Activated CD8-positive, alpha-beta T cell treated with anti-CD3 and anti-CD28 coated beads, Interleukin-2, amount 10 ng/mL, durations not matched to agents 7 days and 5 days (primary cell): Measurements from ENCODE around the gene ST6GALNAC2. TPM values are rescaled to one million over a fixed set of nuclear protein-coding genes. Genes with fewer than 3 reads are reported as not detected.
"Not testable (repeated sequence)": the region's sequence is repeated elsewhere in the genome, so short reads cannot be mapped to it uniquely, and the experiment has no call there.

Experiments used
- ATAC-seq: fragments of 150-1000 bp; cut with Tn5 transposase; one replicate; pipeline ENCODE4 v1.10.0; 2021; ENCODE audit warnings: moderate library complexity
- CTCF ChIA-PET: fragments of 350-600 bp; sonication (Branson Sonifier 250); formaldehyde crosslinking; loops from one replicate; lab custom pipeline; 2021; ENCODE audit warnings: antibody characterized with exemption; lab: Charles Lee
- POLR2A ChIA-PET: fragments of 350-600 bp; sonication (Branson Sonifier 250); formaldehyde crosslinking; loops from one replicate; lab custom pipeline; 2021; ENCODE audit warnings: antibody characterized with exemption; lab: Charles Lee
- DNase-seq: peaks from one replicate; pipeline ENCODE4 v3.0.0-alpha.2; 2020
- H3K27ac Mint-ChIP-seq: one replicate; pipeline ENCODE4 v1.8.0; 2021; ENCODE audit warnings: mild to moderate bottlenecking, mixed read lengths
- H3K27me3 Mint-ChIP-seq: one replicate; pipeline ENCODE4 v1.8.0; 2021; ENCODE audit warnings: low read depth, mixed read lengths
- H3K36me3 Mint-ChIP-seq: one replicate; pipeline ENCODE4 v1.8.0; 2021; ENCODE audit warnings: low read depth, mixed read lengths
- H3K4me1 Mint-ChIP-seq: one replicate; pipeline ENCODE4 v1.8.0; 2021; ENCODE audit warnings: low read depth, mixed read lengths
- H3K4me3 Mint-ChIP-seq: one replicate; pipeline ENCODE4 v1.8.0; 2021; ENCODE audit warnings: mild to moderate bottlenecking, mixed read lengths
- H3K9me3 Mint-ChIP-seq: one replicate; pipeline ENCODE4 v1.8.0; 2022; ENCODE audit warnings: mixed read lengths; ENCODE audit not compliant: insufficient read depth
- total RNA-seq, 2 experiments: library from RNA; stranded (reverse); gene quantifications; one replicate each; pipeline ENCODE4 v1.2.3, GENCODE V29; 2021

ST6GALNAC2 gene
- total RNA-seq, 2 experiments from 2014 or later, result not detected

DNA sequence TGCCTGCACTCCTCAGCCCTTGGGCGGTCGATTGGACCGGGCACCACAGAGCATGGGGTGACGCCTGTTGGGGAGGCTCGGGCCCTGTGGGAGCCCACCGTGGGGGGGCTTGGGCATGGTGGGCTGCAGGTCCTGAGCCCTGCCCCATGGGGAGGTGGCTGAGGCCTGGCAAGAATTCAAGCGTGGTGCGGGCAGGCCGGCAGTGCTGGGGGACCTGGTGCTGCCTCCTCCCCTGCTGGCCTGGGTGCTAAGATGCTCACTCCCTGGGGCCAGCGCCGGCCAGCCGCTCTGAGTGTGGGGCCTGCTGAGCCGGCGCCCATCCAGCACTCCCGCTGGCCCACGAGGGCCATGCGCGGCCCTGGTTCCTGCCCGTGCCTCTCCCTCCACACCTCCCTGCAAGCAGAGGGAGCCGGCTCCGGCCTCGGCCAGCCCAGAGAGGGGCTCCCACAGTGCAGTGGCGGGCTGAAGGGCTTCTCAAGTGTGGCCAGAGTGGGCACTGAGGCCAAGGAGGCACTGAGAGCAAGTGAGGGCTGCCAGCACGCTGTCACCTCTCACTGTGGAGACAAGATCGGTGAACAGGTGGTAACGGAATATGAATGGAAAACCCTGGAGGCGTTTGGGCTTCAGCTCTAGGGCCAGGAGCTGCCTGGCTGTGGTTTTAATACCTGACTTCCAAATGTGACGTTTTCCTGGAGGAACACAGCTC, 29.4 kb upstream of the ST6GALNAC2 start:
- H3K27ac Mint-ChIP-seq, result no peak overlapping the region
- no peaks in the 10 kb centered on the region for H3K36me3 Mint-ChIP-seq
- H3K4me1 Mint-ChIP-seq, result peaks cover 7% of the 10 kb centered on the region
- POLR2A ChIA-PET, result interaction anchor here (0.7 kb wide), 1 partner anchor 63 kb away, joined by 3 read pairs; no protein-coding TSS in a partner anchor
- ATAC-seq (no peak), DNase-seq (no peak)
- no peak overlapping the region for H3K4me3 Mint-ChIP-seq
- no peaks in the 10 kb centered on the region for H3K9me3 Mint-ChIP-seq
- CTCF ChIA-PET, result interaction anchor here (0.8 to 4.3 kb wide), 2 partner anchors 9 to 66 kb away, joined by 3 to 35 read pairs; no protein-coding TSS in a partner anchor
- peaks cover 5% of the 10 kb centered on the region for H3K27me3 Mint-ChIP-seq

DNA sequence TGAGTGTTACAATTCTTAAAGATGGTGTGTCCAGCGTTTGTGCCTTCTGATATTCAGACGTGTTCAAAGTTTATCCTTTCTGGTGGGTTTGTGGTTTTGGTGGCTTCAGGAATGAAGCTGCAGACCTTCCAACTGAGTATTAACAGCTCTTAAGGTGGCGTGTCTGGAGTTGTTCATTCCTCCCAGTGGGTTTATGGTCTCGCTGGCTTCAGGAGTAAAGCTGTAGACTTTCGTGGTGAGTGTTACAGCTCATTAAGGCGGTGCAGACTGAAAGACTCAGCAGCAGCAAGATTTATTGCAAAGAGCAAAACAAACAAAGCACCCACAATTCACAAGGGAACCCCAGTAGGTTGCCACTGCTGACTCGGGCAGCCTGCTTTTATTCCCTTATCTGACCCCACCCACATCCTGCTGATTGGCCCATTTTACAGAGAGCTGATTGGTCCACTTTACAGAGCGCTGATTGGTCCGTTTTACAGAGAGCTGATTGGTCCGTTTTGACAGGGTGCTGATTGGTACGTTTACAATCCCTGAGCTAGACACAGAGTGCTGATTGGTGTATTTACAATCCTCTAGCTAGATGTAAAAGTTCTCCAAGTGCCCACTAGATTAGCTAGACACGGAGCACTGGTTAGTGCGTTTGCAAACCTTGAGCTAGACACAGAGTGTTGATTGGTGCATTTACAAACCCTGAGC, 28.6 kb upstream of the ST6GALNAC2 start:
- H3K9me3 Mint-ChIP-seq, H3K4me3 Mint-ChIP-seq, H3K27me3 Mint-ChIP-seq, H3K4me1 Mint-ChIP-seq, H3K27ac Mint-ChIP-seq, H3K36me3 Mint-ChIP-seq, DNase-seq: not testable (repeated sequence)
- ChIA-PET CTCF (interaction anchor here (0.9 to 4.3 kb wide), 5 partner anchors 10 to 91 kb away, joined by 3 to 35 read pairs (median 6); no protein-coding TSS in a partner anchor), POLR2A (interaction anchor here (0.6 to 0.7 kb wide), 2 partner anchors 60 to 62 kb away, joined by 3 read pairs; no protein-coding TSS in a partner anchor)
- ATAC-seq, result peak; percentile 11

DNA sequence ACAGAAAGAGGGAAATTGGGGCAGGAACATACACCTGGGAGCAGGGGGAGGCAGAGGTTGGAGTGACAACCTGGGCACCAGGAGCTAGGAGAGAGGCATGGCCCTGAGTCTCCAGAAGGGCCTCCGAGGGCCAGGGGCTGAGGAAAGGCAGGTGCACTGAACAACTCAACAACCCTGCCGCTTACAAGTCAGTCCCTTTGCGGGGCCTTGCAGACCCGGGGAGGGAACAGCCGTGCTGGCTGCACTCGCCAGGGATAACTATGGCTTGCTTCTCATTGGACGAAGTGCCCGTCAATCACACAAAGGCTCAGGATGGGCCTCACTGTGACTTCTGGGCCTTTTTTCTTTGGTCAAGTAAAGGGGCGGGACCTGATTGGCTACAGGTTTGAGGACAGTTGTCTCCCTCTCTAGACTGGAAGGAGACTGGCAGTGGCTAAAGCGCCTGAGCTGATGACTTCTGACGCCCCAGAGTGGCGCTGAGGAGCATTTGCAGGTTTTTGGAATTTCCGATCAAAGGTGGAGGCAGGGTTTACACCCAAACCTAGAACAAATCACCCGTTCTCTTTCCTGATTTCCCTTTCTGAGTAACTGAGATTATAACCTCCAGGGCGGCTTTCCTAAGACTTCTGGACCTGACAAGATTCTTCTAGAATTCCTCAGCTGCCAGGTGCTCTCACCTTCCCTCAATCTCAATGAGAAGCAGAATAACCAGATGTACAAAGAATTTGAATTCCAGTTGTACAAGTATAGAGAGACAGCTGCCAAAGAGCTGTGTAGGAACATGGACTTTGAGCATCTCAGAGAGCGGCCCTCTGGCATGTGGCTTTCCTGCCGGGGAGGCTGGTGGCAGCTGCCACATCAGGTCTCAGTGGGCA, 27.6 kb upstream of the ST6GALNAC2 start:
- peaks cover 2% of the 10 kb centered on the region for H3K27me3 Mint-ChIP-seq

DNA sequence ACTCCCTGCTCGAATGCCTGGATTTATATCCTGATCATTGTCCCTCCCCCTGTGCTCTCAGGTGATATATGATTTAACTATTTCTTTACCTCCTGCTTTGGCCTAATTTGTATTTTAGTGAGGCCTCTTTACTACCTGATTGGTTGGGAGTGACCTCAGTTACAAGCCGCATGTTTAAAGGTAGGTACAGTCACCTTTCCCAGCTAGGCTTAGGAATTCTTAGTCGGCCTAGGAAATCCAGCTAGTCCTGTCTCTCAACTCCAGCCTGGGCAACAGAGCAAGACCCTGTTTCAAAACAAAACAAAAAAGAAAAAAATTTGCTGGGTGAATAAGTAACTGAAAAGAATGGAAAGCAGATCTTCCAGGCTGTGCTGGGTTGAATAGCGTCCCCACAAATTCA, 26.8 kb upstream of the ST6GALNAC2 start:
- ChIA-PET CTCF (interaction anchor here (0.9 to 3.0 kb wide), 5 partner anchors 11 to 89 kb away, joined by 3 to 17 read pairs (median 6); no protein-coding TSS in a partner anchor), POLR2A (no interaction called here)
- Mint-ChIP-seq H3K9me3 (no peaks in the 10 kb centered on the region), H3K27me3 (no peaks in the 10 kb centered on the region), H3K4me3 (no peak overlapping the region), H3K36me3 (no peaks in the 10 kb centered on the region), H3K4me1 (peaks cover 7% of the 10 kb centered on the region), H3K27ac (no peak overlapping the region)
- no peak for DNase-seq
- no peak for ATAC-seq

More for the DNA sequence above, 27.6 kb upstream of the ST6GALNAC2 start:
- ATAC-seq, result no peak
- CTCF ChIA-PET, result interaction anchor here (0.9 to 4.3 kb wide), 6 partner anchors 11 to 90 kb away, joined by 3 to 35 read pairs (median 6); no protein-coding TSS in a partner anchor
- no peak overlapping the region for H3K4me3 Mint-ChIP-seq
- H3K9me3 Mint-ChIP-seq, result no peaks in the 10 kb centered on the region
- DNase-seq, result no peak
- POLR2A ChIA-PET, result no interaction called here
- no peaks in the 10 kb centered on the region for H3K36me3 Mint-ChIP-seq
- H3K27ac Mint-ChIP-seq, result peak overlapping the region; percentile 22
- peaks cover 7% of the 10 kb centered on the region for H3K4me1 Mint-ChIP-seq

DNA sequence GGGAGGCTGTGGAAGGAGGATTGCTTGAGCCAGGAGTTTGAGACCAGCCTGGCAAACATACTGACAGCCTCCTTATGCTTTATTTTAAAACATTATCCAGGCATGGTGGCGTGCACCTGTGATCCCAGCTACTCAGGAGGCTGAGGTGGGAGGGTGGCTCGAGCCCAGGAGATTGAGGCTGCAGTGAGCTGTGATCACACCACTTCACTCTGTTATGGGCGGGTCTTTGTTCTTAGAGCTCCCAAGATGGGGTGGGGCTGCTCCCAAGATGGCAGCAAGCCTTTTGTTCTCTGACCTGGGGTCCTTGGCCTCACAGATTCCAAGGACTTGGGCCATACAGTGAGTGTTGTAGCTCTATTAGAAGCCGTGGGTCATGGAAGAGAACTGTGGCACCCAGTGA, 26.1 kb upstream of the ST6GALNAC2 start:
- Mint-ChIP-seq H3K36me3 (no peaks in the 10 kb centered on the region), H3K4me3 (no peak overlapping the region), H3K27ac (no peak overlapping the region), H3K27me3 (no peaks in the 10 kb centered on the region), H3K4me1 (peaks cover 7% of the 10 kb centered on the region), H3K9me3 (no peaks in the 10 kb centered on the region)
- ChIA-PET POLR2A (no interaction called here), CTCF (interaction anchor here (0.9 to 3.0 kb wide), 5 partner anchors 12 to 89 kb away, joined by 3 to 17 read pairs (median 3); no protein-coding TSS in a partner anchor)
- no peak for ATAC-seq
- DNase-seq, result no peak

DNA sequence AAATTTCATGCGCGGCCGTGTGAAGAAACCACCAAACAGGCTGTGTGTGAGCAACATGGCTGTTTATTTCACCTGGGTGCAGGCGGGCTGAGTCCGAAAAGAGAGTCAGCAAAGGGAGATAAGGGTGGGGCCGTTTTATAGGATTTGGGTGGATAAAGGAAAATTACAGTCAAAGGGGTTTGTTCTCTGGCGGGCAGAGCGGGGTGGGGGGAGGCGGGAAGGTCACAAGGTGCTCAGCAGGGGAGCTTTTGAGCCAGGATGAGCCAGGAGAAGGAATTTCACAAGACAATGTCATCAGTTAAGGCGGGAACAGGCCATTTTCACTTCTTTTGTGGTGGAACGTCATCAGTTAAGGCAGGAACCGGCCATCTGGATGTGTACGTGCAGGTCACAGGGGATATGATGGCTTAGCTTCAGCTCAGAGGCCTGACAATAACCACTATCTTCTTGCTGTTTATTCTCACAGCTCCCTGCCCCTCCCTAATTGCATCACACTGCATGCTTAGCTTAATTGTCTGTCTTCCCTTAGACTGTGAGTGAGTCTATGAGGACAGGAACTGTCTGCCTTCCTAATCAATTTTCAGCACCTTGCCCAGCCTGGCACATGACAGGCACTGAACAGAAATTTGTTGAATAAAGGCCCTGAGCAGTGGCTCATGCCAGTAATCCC, 25.6 kb upstream of the ST6GALNAC2 start:
- H3K36me3 Mint-ChIP-seq, H3K27me3 Mint-ChIP-seq, ATAC-seq, POLR2A ChIA-PET, DNase-seq, H3K27ac Mint-ChIP-seq, H3K4me1 Mint-ChIP-seq, H3K4me3 Mint-ChIP-seq, H3K9me3 Mint-ChIP-seq: not testable (repeated sequence)
- CTCF ChIA-PET, result interaction anchor here (0.9 to 3.0 kb wide), 5 partner anchors 13 to 88 kb away, joined by 3 to 17 read pairs (median 3); no protein-coding TSS in a partner anchor

DNA sequence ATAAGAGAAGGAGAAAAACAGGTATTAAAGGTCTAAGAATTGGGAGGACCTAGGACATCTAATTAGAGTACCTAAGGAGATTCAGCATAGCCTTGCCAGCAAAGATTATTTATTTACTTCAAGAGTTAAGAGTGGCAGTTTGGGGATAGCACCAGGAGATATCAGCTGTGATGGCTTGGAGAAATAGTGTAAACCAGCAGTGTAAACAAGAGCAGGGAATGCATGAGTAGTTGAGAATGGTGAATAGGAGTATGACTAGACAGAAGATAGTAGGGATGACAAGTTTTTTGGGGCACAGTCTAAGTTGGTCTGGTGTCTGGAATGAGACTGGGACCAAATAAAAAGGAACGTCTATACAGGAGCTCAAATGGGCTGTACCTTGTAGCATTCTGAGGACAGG, 21.0 kb upstream of the ST6GALNAC2 start:
- H3K36me3 Mint-ChIP-seq, H3K27me3 Mint-ChIP-seq, DNase-seq, ATAC-seq, H3K4me1 Mint-ChIP-seq, POLR2A ChIA-PET, H3K27ac Mint-ChIP-seq, H3K4me3 Mint-ChIP-seq, H3K9me3 Mint-ChIP-seq, CTCF ChIA-PET: not testable (repeated sequence)

DNA sequence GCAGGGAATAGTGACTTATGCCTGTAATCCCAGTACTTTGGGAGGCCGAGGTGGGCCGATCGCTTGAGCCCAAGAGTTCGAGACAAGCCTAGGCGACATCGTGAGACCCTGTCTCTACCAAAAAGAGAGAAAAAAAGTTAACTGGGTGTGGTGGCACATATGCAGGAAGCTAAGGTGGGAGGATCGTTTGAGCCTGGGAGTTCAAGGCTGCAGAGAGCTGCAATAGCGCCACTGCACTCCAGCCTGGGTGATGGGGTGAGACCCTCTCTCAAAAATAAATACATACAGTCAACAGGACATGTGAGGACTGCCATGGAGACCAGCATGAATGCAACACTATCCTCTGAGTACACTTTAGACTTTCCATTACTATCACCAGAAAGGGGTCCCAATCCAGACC, 15.4 kb upstream of the ST6GALNAC2 start:
- POLR2A ChIA-PET, result no interaction called here
- DNase-seq, result no peak
- Mint-ChIP-seq H3K36me3 (peaks cover 4% of the 10 kb centered on the region), H3K27me3 (peaks cover 16% of the 10 kb centered on the region), H3K27ac (no peak overlapping the region), H3K4me1 (peaks cover 14% of the 10 kb centered on the region), H3K4me3 (no peak overlapping the region), H3K9me3 (no peaks in the 10 kb centered on the region)
- CTCF ChIA-PET, result interaction anchor here (1.0 to 2.5 kb wide), 4 partner anchors 13 to 77 kb away, joined by 3 to 7 read pairs (median 3); no protein-coding TSS in a partner anchor
- no peak for ATAC-seq

DNA sequence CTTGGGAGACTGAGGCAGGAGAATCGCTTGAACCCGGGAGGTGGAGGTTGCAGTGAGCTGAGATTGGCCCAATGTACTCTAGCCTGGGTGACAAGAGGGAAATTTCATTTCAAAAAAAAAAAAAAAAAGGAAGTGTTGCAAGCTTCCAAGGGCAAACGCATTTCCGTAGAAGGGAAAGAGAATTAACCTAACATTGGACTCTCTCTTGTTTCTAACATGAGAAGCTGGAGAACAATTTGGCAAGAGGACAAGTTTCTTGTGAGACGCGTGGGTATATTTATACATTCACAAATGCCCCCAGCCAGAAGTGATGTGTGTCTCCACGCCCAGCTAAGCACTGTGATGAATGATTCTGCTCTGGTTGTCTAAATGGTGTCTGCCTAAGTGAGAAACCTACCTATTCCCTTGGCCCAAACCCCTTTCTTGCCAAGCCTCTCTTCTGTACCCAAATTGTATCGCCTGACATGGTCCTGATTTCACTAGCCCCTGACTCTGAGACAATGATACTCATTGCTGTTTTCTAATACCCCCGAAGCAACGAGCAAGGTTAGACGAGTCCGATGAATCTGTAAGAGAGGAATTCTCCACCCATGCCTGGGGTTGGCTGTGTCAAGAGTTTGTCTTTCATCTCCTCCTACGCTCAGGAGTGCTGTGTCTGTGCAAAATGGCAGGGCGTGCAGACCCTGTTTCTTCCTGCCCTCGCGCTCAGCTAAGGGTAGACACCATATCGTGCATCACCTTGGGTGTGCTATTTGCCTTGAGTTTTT, 14.2 kb upstream of the ST6GALNAC2 start:
- DNase-seq, result no peak
- Mint-ChIP-seq H3K9me3 (no peaks in the 10 kb centered on the region), H3K27me3 (peaks cover 14% of the 10 kb centered on the region), H3K4me3 (no peak overlapping the region), H3K27ac (no peak overlapping the region), H3K36me3 (peaks cover 4% of the 10 kb centered on the region), H3K4me1 (peaks cover 14% of the 10 kb centered on the region)
- ATAC-seq, result no peak
- POLR2A ChIA-PET, result interaction anchor here (0.6 to 0.9 kb wide), 2 partner anchors 13 to 43 kb away, joined by 3 to 4 read pairs; no protein-coding TSS in a partner anchor
- CTCF ChIA-PET, result interaction anchor here (1.2 to 2.5 kb wide), 2 partner anchors 24 to 76 kb away, joined by 3 to 7 read pairs; no protein-coding TSS in a partner anchor

DNA sequence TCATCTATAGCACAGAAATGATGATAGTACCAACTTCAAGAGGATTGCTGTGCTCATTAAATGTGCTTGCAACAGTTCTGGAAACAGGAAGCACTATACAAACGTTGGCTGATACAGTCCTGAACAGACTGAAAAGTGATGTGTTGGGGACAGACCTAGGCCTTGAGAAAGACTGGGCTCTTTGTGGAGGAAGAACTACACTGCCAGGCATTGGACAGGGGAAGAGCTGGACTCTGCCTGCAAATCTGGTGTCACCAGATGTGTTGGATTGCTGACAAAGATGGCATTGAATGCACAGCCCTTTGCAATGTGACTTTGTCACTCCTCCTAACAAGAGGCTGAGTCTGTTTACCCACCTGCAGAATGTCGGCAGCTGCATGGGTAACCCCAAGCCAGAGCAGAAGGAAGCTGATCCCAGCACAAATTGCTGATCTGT, 12.4 kb upstream of the ST6GALNAC2 start:
- ATAC-seq (no peak), DNase-seq (no peak)
- Mint-ChIP-seq H3K4me3 (no peak overlapping the region), H3K4me1 (peaks cover 14% of the 10 kb centered on the region), H3K9me3 (no peaks in the 10 kb centered on the region), H3K27ac (no peak overlapping the region), H3K27me3 (peaks cover 19% of the 10 kb centered on the region), H3K36me3 (peaks cover 4% of the 10 kb centered on the region)
- CTCF ChIA-PET, result interaction anchor here (0.6 to 2.2 kb wide), 4 partner anchors 40 to 84 kb away, joined by 3 to 7 read pairs (median 4); partner anchors contain the start of gene PRCD
- POLR2A ChIA-PET, result no interaction called here
